Measurements from ENCODE around the gene ADAD1. TPM values are rescaled to one million over a fixed set of nuclear protein-coding genes. Genes with fewer than 3 reads are reported as not detected.
A peak's percentile ranks its signal among the peaks of the same experiment; 100 is the strongest.

Gene ADAD1
- total and polyA plus RNA-seq, 3 experiments from 2014 or later = not detected

GRCh38 chr4:122458625-122459024 is 79.8 kb downstream of the ADAD1 start:
- peak overlapping the region; percentile 75 to 95 (median 91) for H3K27ac Mint-ChIP-seq
- ChIA-PET CTCF (interaction anchor here (1.0 to 1.3 kb wide), 3 partner anchors 23 to 147 kb away, joined by 3 to 6 read pairs (median 3); no protein-coding TSS in a partner anchor), POLR2A (interaction anchor here (0.7 to 1.6 kb wide), 2 partner anchors 84 to 119 kb away, joined by 3 to 4 read pairs; no protein-coding TSS in a partner anchor)
- Histone ChIP-seq H3K4me3 (ENCODE audit: low read length) (peak overlapping the region; percentile 57), H3K36me3 (ENCODE audit: insufficient read depth, low read length) (no peaks in the 10 kb centered on the region), H3K27me3 (ENCODE audit: insufficient read depth, low read length, poor library complexity, severe bottlenecking) (no peaks in the 10 kb centered on the region), H3K4me1 (ENCODE audit: insufficient read depth, low read length) (peaks cover 36% of the 10 kb centered on the region), H3K9me3 (ENCODE audit: low read length) (no peaks in the 10 kb centered on the region), H3K27ac (ENCODE audit: low read depth, low read length) (peak overlapping the region; percentile 6)
- H3K9me3 Mint-ChIP-seq = peaks cover 0 to 3% (median 0%) of the 10 kb centered on the region in 5 donors
- H3K4me1 Mint-ChIP-seq = peaks cover 47 to 61% (median 56%) of the 10 kb centered on the region in 3 donors
- peak overlapping the region; percentile 72 to 95 (median 87) for H3K4me3 Mint-ChIP-seq
- DNase-seq = peak in 4 of 5 donors; percentile 6 to 70 (median 26)
- no peaks in the 10 kb centered on the region for H3K27me3 Mint-ChIP-seq
- H3K36me3 Mint-ChIP-seq = peaks cover 0 to 1% (median 0%) of the 10 kb centered on the region in 3 donors

GRCh38 chr4:122469457-122469856 is 90.6 kb downstream of the ADAD1 start:
- no peaks in the 10 kb centered on the region for H3K36me3 ChIP-seq (ENCODE audit: insufficient read depth, low read length)
- no peaks in the 10 kb centered on the region for H3K27me3 Mint-ChIP-seq
- H3K4me1 ChIP-seq (ENCODE audit: insufficient read depth, low read length) = no peaks in the 10 kb centered on the region
- no peak overlapping the region for H3K27ac Mint-ChIP-seq
- no peak overlapping the region for H3K27ac ChIP-seq (ENCODE audit: low read depth, low read length)
- no peaks in the 10 kb centered on the region for H3K9me3 ChIP-seq (ENCODE audit: low read length)
- DNase-seq = no peak
- H3K4me3 ChIP-seq (ENCODE audit: low read length) = no peak overlapping the region
- ChIA-PET CTCF (no interaction called here), POLR2A (no interaction called here)
- peaks cover 7 to 14% (median 14%) of the 10 kb centered on the region in 3 donors for H3K4me1 Mint-ChIP-seq
- H3K36me3 Mint-ChIP-seq = peaks cover 0 to 3% (median 0%) of the 10 kb centered on the region in 3 donors
- no peak overlapping the region for H3K4me3 Mint-ChIP-seq
- no peaks in the 10 kb centered on the region for H3K27me3 ChIP-seq (ENCODE audit: insufficient read depth, low read length, poor library complexity, severe bottlenecking)
- peaks cover 0 to 14% (median 2%) of the 10 kb centered on the region in 5 donors for H3K9me3 Mint-ChIP-seq

- Mint-ChIP-seq H3K9me3 (peaks cover 0 to 10% (median 0%) of the 10 kb centered on the region in 5 donors), H3K27me3 (peaks cover 0 to 7% of the 10 kb centered on the region in 2 donors), H3K4me3 (no peak overlapping the region), H3K4me1 (peaks cover 0 to 10% (median 4%) of the 10 kb centered on the region in 3 donors), H3K36me3 (peaks cover 0 to 3% (median 0%) of the 10 kb centered on the region in 3 donors), H3K27ac (no peak overlapping the region)
- H3K9me3 ChIP-seq (ENCODE audit: low read length) = no peaks in the 10 kb centered on the region
- no peaks in the 10 kb centered on the region for H3K27me3 ChIP-seq (ENCODE audit: insufficient read depth, low read length, poor library complexity, severe bottlenecking)
- no peaks in the 10 kb centered on the region for H3K36me3 ChIP-seq (ENCODE audit: insufficient read depth, low read length)
- no peaks in the 10 kb centered on the region for H3K4me1 ChIP-seq (ENCODE audit: insufficient read depth, low read length)
- ChIA-PET POLR2A (no interaction called here), CTCF (no interaction called here)
- no peak overlapping the region for H3K4me3 ChIP-seq (ENCODE audit: low read length)
- no peak overlapping the region for H3K27ac ChIP-seq (ENCODE audit: low read depth, low read length)
- no peak for DNase-seq
These were observed 96.4 kb downstream of the ADAD1 start for GRCh38 chr4:122475233-122475632.

- H3K36me3 Mint-ChIP-seq = peaks cover 0 to 3% (median 0%) of the 10 kb centered on the region in 3 donors
- Histone ChIP-seq H3K27me3 (ENCODE audit: insufficient read depth, low read length, poor library complexity, severe bottlenecking) (no peaks in the 10 kb centered on the region), H3K4me3 (ENCODE audit: low read length) (no peak overlapping the region), H3K27ac (ENCODE audit: low read depth, low read length) (no peak overlapping the region), H3K36me3 (ENCODE audit: insufficient read depth, low read length) (no peaks in the 10 kb centered on the region), H3K4me1 (ENCODE audit: insufficient read depth, low read length) (no peaks in the 10 kb centered on the region), H3K9me3 (ENCODE audit: low read length) (no peaks in the 10 kb centered on the region)
- H3K27me3 Mint-ChIP-seq = peaks cover 0 to 7% of the 10 kb centered on the region in 2 donors
- POLR2A ChIA-PET = no interaction called here
- CTCF ChIA-PET = no interaction called here
- peaks cover 0 to 10% (median 5%) of the 10 kb centered on the region in 3 donors for H3K4me1 Mint-ChIP-seq
- H3K9me3 Mint-ChIP-seq = peaks cover 0 to 10% (median 0%) of the 10 kb centered on the region in 5 donors
- DNase-seq = no peak
- H3K4me3 Mint-ChIP-seq = no peak overlapping the region
- no peak overlapping the region for H3K27ac Mint-ChIP-seq
These were observed 97.3 kb downstream of the ADAD1 start for GRCh38 chr4:122476126-122476525.

- H3K9me3 Mint-ChIP-seq = peaks cover 0 to 10% (median 0%) of the 10 kb centered on the region in 5 donors
- H3K4me1 Mint-ChIP-seq = peaks cover 0 to 10% (median 5%) of the 10 kb centered on the region in 3 donors
- Histone ChIP-seq H3K36me3 (ENCODE audit: insufficient read depth, low read length) (no peaks in the 10 kb centered on the region), H3K4me1 (ENCODE audit: insufficient read depth, low read length) (no peaks in the 10 kb centered on the region), H3K4me3 (ENCODE audit: low read length) (no peak overlapping the region), H3K27ac (ENCODE audit: low read depth, low read length) (no peak overlapping the region), H3K9me3 (ENCODE audit: low read length) (no peaks in the 10 kb centered on the region), H3K27me3 (ENCODE audit: insufficient read depth, low read length, poor library complexity, severe bottlenecking) (no peaks in the 10 kb centered on the region)
- ChIA-PET CTCF (no interaction called here), POLR2A (no interaction called here)
- H3K27ac Mint-ChIP-seq = no peak overlapping the region
- H3K4me3 Mint-ChIP-seq = no peak overlapping the region
- peaks cover 0 to 3% (median 0%) of the 10 kb centered on the region in 3 donors for H3K36me3 Mint-ChIP-seq
- no peak for DNase-seq
- H3K27me3 Mint-ChIP-seq = peaks cover 0 to 7% of the 10 kb centered on the region in 2 donors
These were observed 97.9 kb downstream of the ADAD1 start for GRCh38 chr4:122476745-122477144.

Other genes starting within 250 kb of the ADAD1 start
- 10 to 100 TPM; 19.4 to 22.4 TPM for gene BLTP1, start 226.7 kb upstream of the ADAD1 start, total RNA-seq
- 9.6 TPM for gene BLTP1, start 226.7 kb upstream of the ADAD1 start, polyA plus RNA-seq
- 100 to 1,000 TPM; 173 to 179 TPM for gene IL2, start 77.7 kb downstream of the ADAD1 start, total RNA-seq
- 0.46 TPM for gene IL2, start 77.7 kb downstream of the ADAD1 start, polyA plus RNA-seq
- gene IL21, start 242.1 kb downstream of the ADAD1 start, total RNA-seq = 1 to 10 TPM; 3.1 to 3.5 TPM
- not detected for gene IL21, start 242.1 kb downstream of the ADAD1 start, polyA plus RNA-seq